Measurements from ENCODE around the gene PNPLA2. TPM values are rescaled to one million over a fixed set of nuclear protein-coding genes. Genes with fewer than 3 reads are reported as not detected.

The PNPLA2 gene
- total RNA-seq, 4 donors from 2014 or later: 58.9 to 93.3 (median 91.7) TPM

DNA sequence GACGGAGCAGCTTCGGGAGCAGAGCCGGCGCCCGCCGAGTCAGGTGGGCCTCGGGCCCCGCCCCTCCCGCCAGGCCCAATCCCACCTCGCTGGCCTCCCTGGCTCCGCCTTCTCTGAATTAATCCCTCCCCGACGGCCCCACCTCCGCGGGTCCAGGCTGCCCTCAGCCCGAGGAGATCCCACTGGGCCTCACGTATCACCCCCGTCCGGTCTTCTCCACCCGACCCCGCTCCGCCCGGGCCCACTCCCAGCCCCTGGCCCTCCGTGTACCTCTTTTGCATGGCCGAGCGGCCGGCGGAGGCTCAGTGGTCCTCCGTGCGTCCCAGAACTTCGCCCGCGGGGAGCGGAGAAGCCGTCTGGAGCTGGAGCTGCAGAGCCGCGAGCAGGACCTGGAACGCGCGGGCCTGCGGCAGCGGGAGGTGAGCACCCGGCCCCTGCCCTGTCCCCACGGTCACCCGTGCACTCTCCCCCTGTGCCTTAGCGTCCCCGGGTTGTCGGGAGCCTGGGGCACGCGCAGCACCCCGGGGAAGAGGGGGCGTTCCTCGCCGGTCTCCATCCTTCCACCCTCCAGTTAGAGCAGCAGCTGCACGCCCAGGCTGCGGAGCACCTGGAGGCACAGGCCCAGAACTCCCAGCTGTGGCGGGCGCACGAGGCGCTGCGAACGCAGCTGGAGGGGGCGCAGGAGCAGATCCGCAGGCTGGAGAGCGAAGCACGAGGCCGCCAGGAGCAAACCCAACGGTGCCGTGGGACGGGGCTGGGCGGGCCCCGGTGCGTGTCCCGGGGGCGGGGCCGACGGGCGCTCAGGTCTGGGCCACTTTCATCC lies 11.8 kb downstream of the PNPLA2 start:
- peak in 1 of 2 donors; percentile 63 for DNase-seq
- H3K27me3 ChIP-seq: peaks cover 18 to 40% (median 36%) of the 10 kb centered on the region in 3 donors
- TF ChIP-seq CTCF (IDR thresholded peaks at IDR 0.05 in 4 of 5, conservative IDR thresholded peaks at IDR 0.05 in 1 of 5) (no peak), POLR2A (IDR thresholded peaks at IDR 0.05) (no peak)

GRCh38 chr11:831118-831864 lies 12.6 kb downstream of the PNPLA2 start:
- intact Hi-C loops (cut with DNase I; ENCODE audit: low total_unique reads): no loop called here
- no peak overlapping the region for H3K4me3 ChIP-seq
- DNase-seq (peak in 1 of 2 donors; percentile 52), ATAC-seq (no peak)
- no peaks in the 10 kb centered on the region for H3K9me3 ChIP-seq
- in situ Hi-C loops (cut with MboI; ENCODE audit: low sequenced_read_pairs in 4 of 4): no loop called here
- peak overlapping the region in 1 of 4 donors; percentile 85 for H3K27ac ChIP-seq
- H3K4me1 ChIP-seq: peaks cover 22 to 44% of the 10 kb centered on the region in 2 donors
- peaks cover 0 to 6% of the 10 kb centered on the region in 2 donors for H3K36me3 ChIP-seq
- H3K27me3 ChIP-seq: peaks cover 13 to 37% (median 28%) of the 10 kb centered on the region in 3 donors
- TF ChIP-seq POLR2A (IDR thresholded peaks at IDR 0.05): peak in 1 of 2 donors; percentile 11
- no peak for TF ChIP-seq CTCF (IDR thresholded peaks at IDR 0.05 in 4 of 5, conservative IDR thresholded peaks at IDR 0.05 in 1 of 5)

More for the DNA sequence above, 11.8 kb downstream of the PNPLA2 start:
- H3K27ac ChIP-seq: peak overlapping the region in 2 of 4 donors; percentile 69 to 75
- in situ Hi-C loops (cut with MboI; ENCODE audit: low sequenced_read_pairs in 4 of 4): no loop called here
- intact Hi-C loops (cut with DNase I; ENCODE audit: low total_unique reads): no loop called here
- no peaks in the 10 kb centered on the region for H3K9me3 ChIP-seq
- H3K36me3 ChIP-seq: peaks cover 0 to 1% of the 10 kb centered on the region in 2 donors
- peaks cover 22 to 44% of the 10 kb centered on the region in 2 donors for H3K4me1 ChIP-seq
- peak overlapping the region; percentile 37 to 59 (median 47) for H3K4me3 ChIP-seq
- no peak for ATAC-seq

GRCh38 chr11:831961-832528 lies 13.3 kb downstream of the PNPLA2 start:
- Histone ChIP-seq H3K4me3 (peak overlapping the region; percentile 50 to 81 (median 64)), H3K27ac (peak overlapping the region; percentile 48 to 85 (median 79)), H3K36me3 (peaks cover 0 to 14% of the 10 kb centered on the region in 2 donors), H3K9me3 (no peaks in the 10 kb centered on the region), H3K4me1 (peaks cover 22 to 40% of the 10 kb centered on the region in 2 donors), H3K27me3 (peaks cover 13 to 31% (median 25%) of the 10 kb centered on the region in 3 donors)
- TF ChIP-seq POLR2A (IDR thresholded peaks at IDR 0.05): no peak
- no peak for TF ChIP-seq CTCF (IDR thresholded peaks at IDR 0.05 in 4 of 5, conservative IDR thresholded peaks at IDR 0.05 in 1 of 5)
- intact Hi-C loops (cut with DNase I; ENCODE audit: low total_unique reads): no loop called here
- in situ Hi-C loops (cut with MboI; ENCODE audit: low sequenced_read_pairs in 4 of 4): no loop called here
- ATAC-seq: no peak
- no peak for DNase-seq

DNA sequence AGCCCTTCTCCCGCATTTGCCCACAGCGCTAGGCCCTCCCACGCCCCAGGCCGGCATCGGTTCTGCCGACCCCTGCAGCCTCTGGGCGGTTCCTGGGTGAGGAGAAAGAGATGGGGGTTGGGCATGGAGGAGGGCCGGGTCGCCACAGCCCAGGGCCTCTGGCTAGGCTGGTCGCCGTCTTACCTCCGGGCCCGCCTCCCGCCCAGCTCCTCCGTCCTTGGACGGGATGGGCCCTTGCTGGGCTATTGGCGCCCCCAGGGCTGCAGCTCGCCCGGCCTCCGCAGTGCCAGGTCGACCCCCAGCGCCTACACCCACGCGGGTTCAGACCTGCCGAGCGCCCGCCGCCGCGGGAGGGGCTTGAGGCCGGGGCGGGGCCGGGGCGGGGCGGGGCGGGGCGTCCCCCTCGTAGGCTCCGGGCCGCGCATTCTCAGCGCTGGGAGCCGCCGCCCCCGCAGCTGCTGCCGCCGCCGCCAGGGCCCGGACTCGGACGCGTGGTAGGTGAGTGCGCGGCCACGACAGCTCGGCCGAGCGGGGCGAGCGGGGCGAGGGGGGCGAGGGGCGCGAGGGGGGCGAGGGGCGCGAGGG lies 13.9 kb downstream of the PNPLA2 start, which contains the start of gene CD151:
Gene CD151, plus strand, starts transcription at position 424 of the 585 bp plus-strand sequence. CDS start 3,118 bp downstream, outside the sequence.
- TF ChIP-seq POLR2A (IDR thresholded peaks at IDR 0.05): peak in 1 of 2 donors; percentile 17
- TF ChIP-seq CTCF (IDR thresholded peaks at IDR 0.05 in 4 of 5, conservative IDR thresholded peaks at IDR 0.05 in 1 of 5): peak in 1 of 5 experiments; percentile 45
- intact Hi-C loops (cut with DNase I; ENCODE audit: low total_unique reads): loop anchor here (1.0 kb wide), 1 partner anchor 9 kb away; no protein-coding TSS in a partner anchor
- peak within 1 kb of the TSS; percentile 84 to 97 (median 88) for H3K27ac ChIP-seq
- H3K27me3 ChIP-seq: peaks cover 13 to 27% (median 22%) of the 10 kb centered on the region in 3 donors
- DNase-seq: peak in 1 of 2 donors; percentile 44
- H3K4me1 ChIP-seq: peaks cover 22 to 40% of the 10 kb centered on the region in 2 donors
- peak; percentile 34 to 65 for ATAC-seq
- H3K36me3 ChIP-seq: peaks cover 0 to 19% of the 10 kb centered on the region in 2 donors
- peak within 1 kb of the TSS; percentile 63 to 81 (median 68) for H3K4me3 ChIP-seq
- H3K9me3 ChIP-seq: no peaks in the 10 kb centered on the region
- in situ Hi-C loops (cut with MboI; ENCODE audit: low sequenced_read_pairs in 4 of 4): no loop called here

Data from gastrocnemius medialis (tissue), 4 donors.